IPS DF 6.9 (cell line): ENCODE measurements around the gene DNM1L.

Experiments
- DNase-seq: peaks from one replicate; pipeline ENCODE4 v3.0.0-alpha.2; 2013; ENCODE audit warnings: low read depth, low spot score
- H3K27ac ChIP-seq: one replicate; pipeline ENCODE4 v1.5.1; 2013; ENCODE audit warnings: low read length, control low read depth
- H3K27me3 ChIP-seq: 2 replicates; pipeline ENCODE4 v1.6.1; 2013; ENCODE audit warnings: mild to moderate bottlenecking, low read length; ENCODE audit not compliant: control insufficient read depth, insufficient read depth
- H3K36me3 ChIP-seq: 2 replicates; pipeline ENCODE4 v1.6.1; 2013; ENCODE audit warnings: low read length; ENCODE audit not compliant: control insufficient read depth, insufficient read depth
- H3K4me1 ChIP-seq: 2 replicates; pipeline ENCODE4 v1.6.1; 2013; ENCODE audit warnings: low read length; ENCODE audit not compliant: control insufficient read depth, insufficient read depth
- H3K4me3 ChIP-seq: 2 replicates; pipeline ENCODE4 v1.5.1; 2013; ENCODE audit warnings: mild to moderate bottlenecking, low read length
- H3K9me3 ChIP-seq: 2 replicates; pipeline ENCODE4 v1.6.1; 2013; ENCODE audit warnings: low read length, inconsistent platforms; ENCODE audit not compliant: control insufficient read depth, insufficient read depth
- WGBS: extraction: QIAGEN DNeasy Blood & Tissue Kit; methylation state at CpG from one replicate; pipeline ENCODE4 v1.1.7; 2013; ENCODE audit warnings: mixed read lengths, missing lambda C conversion rate; ENCODE audit not compliant: insufficient read length, insufficient coverage; 5-methylcytosine and 5-hydroxymethylcytosine counted together

The DNM1L gene

GRCh38 chr12:32755051-32755653 lies 76.1 kb downstream of the DNM1L start:
- no CpG with 5 or more reads among the region's 40 CpGs for WGBS
- DNase-seq = peak; percentile 68
- H3K36me3 ChIP-seq = peaks cover 7% of the 10 kb centered on the region; the same call in 1 of the 2 replicates
- no peaks in the 10 kb centered on the region for H3K27me3 ChIP-seq
- H3K27ac ChIP-seq = no peak overlapping the region
- peak overlapping the region; percentile 88 for H3K4me3 ChIP-seq
- H3K4me1 ChIP-seq = no peaks in the 10 kb centered on the region
- no peaks in the 10 kb centered on the region for H3K9me3 ChIP-seq

- Histone ChIP-seq H3K27me3 (no peaks in the 10 kb centered on the region), H3K27ac (no peak within 1 kb of the TSS), H3K4me3 (peak within 1 kb of the TSS; percentile 88), H3K36me3 (peaks cover 7% of the 10 kb centered on the region; the same call in 1 of the 2 replicates), H3K9me3 (no peaks in the 10 kb centered on the region), H3K4me1 (no peaks in the 10 kb centered on the region)
- WGBS = no CpG with 5 or more reads among the region's 39 CpGs
- peak; percentile 98 for DNase-seq
Observed at GRCh38 chr12:32755654-32756475, 76.8 kb downstream of the DNM1L start, which contains the start of gene YARS2. YARS2 (minus strand) TSS chr12:32755897; CDS start chr12:32755874, 23 bp downstream.

DNA sequence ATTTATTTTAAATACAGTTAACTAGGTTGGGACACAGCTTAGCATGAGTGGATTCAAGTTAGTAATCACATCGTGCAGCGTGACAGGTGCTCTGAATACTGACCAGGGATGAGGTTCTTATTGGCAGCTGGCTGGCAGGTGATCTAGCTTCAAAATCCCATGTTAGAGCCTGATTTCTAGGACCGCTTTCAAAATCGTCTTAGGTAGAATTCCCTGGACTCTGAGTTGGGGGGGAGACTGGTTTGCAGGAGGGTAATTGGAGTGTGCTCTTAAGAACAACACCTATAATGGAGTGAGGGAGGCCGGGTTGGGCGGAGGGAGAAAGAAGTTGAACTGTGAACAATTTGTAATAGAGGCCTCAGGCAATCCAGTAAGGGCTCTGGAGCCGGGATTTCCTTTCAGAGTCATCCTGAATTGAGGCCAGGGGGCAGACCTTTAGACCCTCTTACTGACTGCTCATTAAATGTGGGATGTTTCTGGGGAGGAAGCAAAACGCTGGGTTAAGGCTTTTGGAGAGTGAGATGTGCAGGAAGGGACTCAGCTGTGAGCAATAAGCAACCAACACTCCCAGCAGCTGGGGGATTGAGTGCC lies 77.5 kb downstream of the DNM1L start:
- no peaks in the 10 kb centered on the region for H3K9me3 ChIP-seq
- no peaks in the 10 kb centered on the region for H3K4me1 ChIP-seq
- no peak overlapping the region for H3K27ac ChIP-seq
- no peaks in the 10 kb centered on the region for H3K27me3 ChIP-seq
- no peak overlapping the region for H3K4me3 ChIP-seq
- WGBS = no CpG with 5 or more reads among the region's 8 CpGs
- DNase-seq = no peak
- peaks cover 6% of the 10 kb centered on the region; the same call in 1 of the 2 replicates for H3K36me3 ChIP-seq

GRCh38 chr12:32757157-32757556 lies 78.1 kb downstream of the DNM1L start:
- Histone ChIP-seq H3K4me3 (no peak overlapping the region), H3K27me3 (no peaks in the 10 kb centered on the region), H3K9me3 (no peaks in the 10 kb centered on the region), H3K4me1 (no peaks in the 10 kb centered on the region), H3K36me3 (0 out of 2 replicates have a peak, but pooled peaks cover 2% of the 10 kb centered on the region), H3K27ac (no peak overlapping the region)
- WGBS = no CpG with 5 or more reads among the region's 3 CpGs
- DNase-seq = no peak

DNA sequence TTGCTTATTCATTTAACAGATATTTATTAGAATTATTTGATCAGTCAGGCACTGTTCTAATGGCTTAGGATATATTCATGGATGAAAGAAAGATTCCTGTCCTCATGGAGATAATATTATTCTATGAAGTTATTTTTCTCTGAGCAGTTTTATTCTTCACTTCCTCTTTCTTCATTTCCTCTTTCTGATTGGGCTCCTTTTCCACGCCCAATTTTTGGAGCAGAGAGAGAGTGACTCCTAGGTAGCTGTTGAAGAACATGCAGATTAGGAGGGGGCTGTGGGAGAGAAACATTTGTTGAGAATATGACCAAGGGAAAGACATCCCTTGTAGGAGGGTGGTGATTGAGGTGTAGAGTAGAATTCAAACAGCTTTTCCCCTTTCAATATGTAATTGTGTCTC lies 82.6 kb downstream of the DNM1L start:
- Histone ChIP-seq H3K9me3 (no peaks in the 10 kb centered on the region), H3K27me3 (no peaks in the 10 kb centered on the region), H3K36me3 (no peaks in the 10 kb centered on the region), H3K4me3 (no peak overlapping the region), H3K27ac (no peak overlapping the region), H3K4me1 (no peaks in the 10 kb centered on the region)
- DNase-seq = no peak
- no CpG with 5 or more reads among the region's 1 CpG for WGBS

DNA sequence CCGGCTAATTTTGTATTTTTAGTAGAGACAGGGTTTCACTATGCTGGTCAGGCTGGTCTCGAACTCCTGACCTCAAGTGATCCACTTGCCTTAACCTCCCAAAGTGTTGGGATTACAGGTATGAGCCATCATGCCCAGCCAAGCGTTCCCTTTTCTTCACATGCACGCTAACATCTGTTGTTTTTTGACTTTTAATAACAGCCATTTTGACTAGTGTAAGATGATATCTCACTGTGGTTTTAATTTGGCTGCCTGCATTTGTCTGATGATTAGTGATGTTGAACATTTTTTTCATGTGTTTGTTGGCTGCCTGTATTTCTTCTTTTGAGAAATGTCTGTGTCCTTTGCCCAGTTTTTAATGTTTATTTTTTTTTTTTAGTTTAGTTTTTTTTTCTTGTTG lies 86.8 kb downstream of the DNM1L start:
- Histone ChIP-seq H3K4me1 (no peaks in the 10 kb centered on the region), H3K27ac (no peak overlapping the region), H3K9me3 (no peaks in the 10 kb centered on the region), H3K36me3 (no peaks in the 10 kb centered on the region), H3K27me3 (no peaks in the 10 kb centered on the region), H3K4me3 (no peak overlapping the region)
- DNase-seq = no peak
- no CpG with 5 or more reads among the region's 4 CpGs for WGBS

DNA sequence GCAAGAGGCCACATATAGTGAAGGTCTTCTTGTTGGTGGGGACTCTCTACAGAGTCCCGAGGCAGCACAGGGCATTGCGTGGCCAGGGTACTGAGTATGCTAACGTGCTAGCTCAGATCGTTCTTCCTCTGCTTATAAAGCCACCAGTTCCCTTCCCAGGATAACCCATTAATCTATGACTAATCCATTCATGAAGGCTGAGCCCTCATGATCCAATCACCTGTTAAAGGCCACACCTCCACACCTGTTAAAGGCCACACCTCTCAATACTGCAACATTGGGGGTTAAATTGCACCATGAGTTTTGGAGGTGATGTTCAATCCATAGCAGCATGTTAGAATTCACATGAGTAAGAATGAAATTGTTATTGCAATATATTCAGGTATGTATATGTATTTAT lies 89.4 kb downstream of the DNM1L start:
- no CpG with 5 or more reads among the region's 4 CpGs for WGBS
- H3K27me3 ChIP-seq = no peaks in the 10 kb centered on the region
- H3K4me3 ChIP-seq = no peak overlapping the region
- no peak overlapping the region for H3K27ac ChIP-seq
- H3K36me3 ChIP-seq = no peaks in the 10 kb centered on the region
- no peaks in the 10 kb centered on the region for H3K4me1 ChIP-seq
- no peaks in the 10 kb centered on the region for H3K9me3 ChIP-seq
- DNase-seq = no peak

GRCh38 chr12:32770141-32770540 lies 91.0 kb downstream of the DNM1L start:
- H3K27ac ChIP-seq = no peak overlapping the region
- H3K36me3 ChIP-seq = no peaks in the 10 kb centered on the region
- no peaks in the 10 kb centered on the region for H3K27me3 ChIP-seq
- H3K4me3 ChIP-seq = no peak overlapping the region
- DNase-seq = no peak
- H3K4me1 ChIP-seq = no peaks in the 10 kb centered on the region
- no peaks in the 10 kb centered on the region for H3K9me3 ChIP-seq
- no CpG with 5 or more reads among the region's 1 CpG for WGBS

DNA sequence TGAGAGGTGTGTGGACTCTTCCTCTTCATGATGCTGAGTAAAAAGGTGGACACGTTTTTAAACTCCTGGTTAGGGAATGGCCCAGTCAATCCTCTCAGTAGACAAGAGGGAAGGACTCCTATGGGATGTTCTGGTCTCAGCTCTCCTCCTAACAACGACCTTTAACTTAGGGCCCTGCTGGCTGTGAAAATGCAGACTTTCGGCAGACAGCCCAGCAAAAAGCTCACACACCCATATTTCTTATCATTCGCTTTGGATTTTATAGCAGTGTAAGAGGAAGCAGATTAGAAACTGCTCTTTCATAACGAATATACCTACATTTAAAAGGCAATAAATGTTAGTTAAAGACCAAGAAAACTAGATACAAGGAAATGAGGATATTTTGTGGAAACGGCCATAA lies 94.6 kb downstream of the DNM1L start:
- Histone ChIP-seq H3K27me3 (no peaks in the 10 kb centered on the region), H3K4me1 (no peaks in the 10 kb centered on the region), H3K4me3 (no peak overlapping the region), H3K27ac (no peak overlapping the region), H3K9me3 (no peaks in the 10 kb centered on the region), H3K36me3 (no peaks in the 10 kb centered on the region)
- DNase-seq = no peak
- no CpG with 5 or more reads among the region's 6 CpGs for whole genome bisulfite sequencing

GRCh38 chr12:32776258-32776657 lies 97.2 kb downstream of the DNM1L start:
- H3K36me3 ChIP-seq = no peaks in the 10 kb centered on the region
- H3K9me3 ChIP-seq = no peaks in the 10 kb centered on the region
- no peak overlapping the region for H3K4me3 ChIP-seq
- DNase-seq = no peak
- WGBS = no CpG with 5 or more reads among the region's 4 CpGs
- no peak overlapping the region for H3K27ac ChIP-seq
- no peaks in the 10 kb centered on the region for H3K4me1 ChIP-seq
- no peaks in the 10 kb centered on the region for H3K27me3 ChIP-seq
